Keratinocyte (primary cell): ENCODE measurements around the gene LRRC7. TPM values are rescaled to one million over a fixed set of nuclear protein-coding genes. Genes with fewer than 3 reads are reported as not detected.

ENCODE experiments used
- DNase-seq: peaks from one replicate; pipeline ENCODE4 v3.0.0-alpha.2; 2011; ENCODE audit warnings: low read depth, missing footprints, low spot score
- FAIRE-seq: peaks from 2 replicates; lab custom pipeline; 2011; peaks lifted over from hg19 to GRCh38; lab: Jason Lieb, UNC
- H2AFZ ChIP-seq: 2 replicates; pipeline ENCODE4 v1.6.0; 2012; ENCODE audit warnings: low read length, control low read depth, inconsistent platforms; ENCODE audit not compliant: control insufficient read depth
- H3K27ac ChIP-seq: 2 replicates; pipeline ENCODE4 v1.5.1; 2011; ENCODE audit warnings: low read length; ENCODE audit not compliant: control insufficient read depth, insufficient read depth
- H3K27me3 ChIP-seq: 3 replicates; pipeline ENCODE4 v1.6.0; 2011; ENCODE audit warnings: low read length; ENCODE audit not compliant: control insufficient read depth, insufficient read depth; ENCODE audit errors: extremely low read depth
- H3K36me3 ChIP-seq, 2 experiments: 2 replicates in 1 of 2; 3 replicates in 1 of 2; pipeline ENCODE4 v1.5.1; 2011; ENCODE audit warnings: low read length in 2 of 2, mild to moderate bottlenecking in 1 of 2; ENCODE audit not compliant: control insufficient read depth in 2 of 2, insufficient read depth in 2 of 2; ENCODE audit errors: extremely low read depth in 1 of 2
- H3K4me1 ChIP-seq: 3 replicates; pipeline ENCODE4 v1.5.1; 2011; ENCODE audit warnings: low read length; ENCODE audit not compliant: control insufficient read depth, insufficient read depth; ENCODE audit errors: extremely low read depth
- H3K4me2 ChIP-seq: 3 replicates; pipeline ENCODE4 v1.6.0; 2011; ENCODE audit warnings: low read depth, low read length; ENCODE audit not compliant: control insufficient read depth, insufficient read depth; ENCODE audit errors: extremely low read depth
- H3K4me3 ChIP-seq, 3 experiments: fragments of 200-600 bp in 1 of 3; sonication (generic) in 1 of 3; 2 replicates in 2 of 3; 3 replicates in 1 of 3; pipeline ENCODE4 v1.5.1; 2011 to 2016; ENCODE audit warnings: low read length in 3 of 3, mild to moderate bottlenecking in 3 of 3, control low read depth in 2 of 3, inconsistent platforms in 1 of 3, low read depth in 1 of 3, mixed read lengths in 1 of 3, mixed run types in 1 of 3, moderate library complexity in 1 of 3; ENCODE audit not compliant: control insufficient read depth in 2 of 3, insufficient read depth in 2 of 3; ENCODE audit errors: extremely low read depth in 1 of 3
- H3K79me2 ChIP-seq: 2 replicates; pipeline ENCODE4 v1.6.0; 2012; ENCODE audit warnings: low read length; ENCODE audit not compliant: control insufficient read depth, insufficient read depth
- H3K9ac ChIP-seq: 3 replicates; pipeline ENCODE4 v1.6.0; 2011; ENCODE audit warnings: low read length; ENCODE audit not compliant: control insufficient read depth, insufficient read depth; ENCODE audit errors: extremely low read depth
- H3K9me1 ChIP-seq: 3 replicates; pipeline ENCODE4 v1.6.0; 2011; ENCODE audit warnings: low read length; ENCODE audit not compliant: control insufficient read depth, insufficient read depth; ENCODE audit errors: extremely low read depth
- H3K9me3 ChIP-seq: 2 replicates; pipeline ENCODE4 v1.5.1; 2012; ENCODE audit warnings: low read depth, low read length; ENCODE audit not compliant: control insufficient read depth
- H4K20me1 ChIP-seq: 3 replicates; pipeline ENCODE4 v1.6.0; 2011; ENCODE audit warnings: low read length; ENCODE audit not compliant: control insufficient read depth, insufficient read depth; ENCODE audit errors: extremely low read depth
- EZH2 ChIP-seq: IDR thresholded peaks from one replicate; pipeline ENCODE4 v1.6.1; 2012; ENCODE audit warnings: inconsistent platforms, mild to moderate bottlenecking, low read length, moderate library complexity
- dilution Hi-C: fragments of 300-500 bp; cut with MboI; formaldehyde crosslinking; loops from one replicate; pipeline ENCODE4 v1.7.0; 2020; ENCODE audit warnings: low sequenced_read_pairs; ENCODE audit not compliant: extremely low pct_ligation_motif_present
- polyA plus RNA-seq, 5 experiments: library from polyadenylated mRNA; depleted of rRNA in 3 of 5; stranded (reverse) in 3 of 5; stranded (forward) in 1 of 5; unstranded in 1 of 5; fragments of >200 nt; gene quantifications; 1 replicate in 1 of 5; 2 replicates in 3 of 5; 3 replicates in 1 of 5; pipeline versions ENCODE4 v1.2.1 to v1.2.3, GENCODE V29; 2011 to 2012; ENCODE audit warnings: missing spikeins in 2 of 5, low read depth in 1 of 5, low replicate concordance in 1 of 5
- TF ChIP-seq, protein P1 (sequence below), 3 experiments: IDR thresholded peaks in 1 of 3; conservative IDR thresholded peaks in 1 of 3; optimal IDR thresholded peaks in 1 of 3; 2 replicates in 2 of 3; 3 replicates in 1 of 3; pipeline versions ENCODE3 to v1.5.1; 2011; ENCODE audit warnings: low read length in 3 of 3, mild to moderate bottlenecking in 3 of 3, moderate library complexity in 2 of 3, control low read depth in 1 of 3, inconsistent platforms in 1 of 3; ENCODE audit not compliant: insufficient read depth in 2 of 3; ENCODE audit errors: extremely low read depth in 1 of 3

LRRC7 gene
- polyA plus RNA-seq, 1 donor (not counting 4 experiments of a cell fraction or from before 2014, with no cell fraction given) = 0.28 TPM

DNA sequence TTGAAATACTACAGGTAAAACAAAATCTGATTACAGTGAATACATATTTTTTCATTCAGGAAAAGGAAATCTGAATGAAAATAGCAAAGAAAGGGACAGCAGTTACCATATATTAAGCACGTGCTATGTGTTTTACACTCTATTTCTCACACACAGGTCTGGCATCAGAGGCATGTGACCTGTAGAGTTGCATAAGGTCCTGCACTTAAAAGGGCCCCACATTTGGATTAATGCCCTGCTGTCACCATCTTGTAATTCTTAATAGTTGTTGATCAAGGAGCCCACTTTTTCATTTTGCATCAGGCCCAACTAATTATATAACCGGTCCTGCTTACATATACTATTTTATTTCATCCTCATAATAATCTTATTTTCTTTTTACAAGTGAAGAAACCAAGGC lies 511.8 kb downstream of the LRRC7 start:
- no peaks in the 10 kb centered on the region for H3K79me2 ChIP-seq
- H3K4me1 ChIP-seq = no peaks in the 10 kb centered on the region
- H3K9ac ChIP-seq = no peak overlapping the region
- no peaks in the 10 kb centered on the region for H3K9me1 ChIP-seq
- dilution Hi-C loops = no loop called here
- H4K20me1 ChIP-seq = no peaks in the 10 kb centered on the region
- no peak overlapping the region for H3K27ac ChIP-seq
- H3K27me3 ChIP-seq = peaks cover 3% of the 10 kb centered on the region
- H3K4me3 ChIP-seq = no peak overlapping the region
- TF ChIP-seq EZH2 = no peak
- TF ChIP-seq, protein P1, sequence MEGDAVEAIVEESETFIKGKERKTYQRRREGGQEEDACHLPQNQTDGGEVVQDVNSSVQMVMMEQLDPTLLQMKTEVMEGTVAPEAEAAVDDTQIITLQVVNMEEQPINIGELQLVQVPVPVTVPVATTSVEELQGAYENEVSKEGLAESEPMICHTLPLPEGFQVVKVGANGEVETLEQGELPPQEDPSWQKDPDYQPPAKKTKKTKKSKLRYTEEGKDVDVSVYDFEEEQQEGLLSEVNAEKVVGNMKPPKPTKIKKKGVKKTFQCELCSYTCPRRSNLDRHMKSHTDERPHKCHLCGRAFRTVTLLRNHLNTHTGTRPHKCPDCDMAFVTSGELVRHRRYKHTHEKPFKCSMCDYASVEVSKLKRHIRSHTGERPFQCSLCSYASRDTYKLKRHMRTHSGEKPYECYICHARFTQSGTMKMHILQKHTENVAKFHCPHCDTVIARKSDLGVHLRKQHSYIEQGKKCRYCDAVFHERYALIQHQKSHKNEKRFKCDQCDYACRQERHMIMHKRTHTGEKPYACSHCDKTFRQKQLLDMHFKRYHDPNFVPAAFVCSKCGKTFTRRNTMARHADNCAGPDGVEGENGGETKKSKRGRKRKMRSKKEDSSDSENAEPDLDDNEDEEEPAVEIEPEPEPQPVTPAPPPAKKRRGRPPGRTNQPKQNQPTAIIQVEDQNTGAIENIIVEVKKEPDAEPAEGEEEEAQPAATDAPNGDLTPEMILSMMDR (optimal IDR thresholded peaks at IDR 0.05 in 1 of 3, IDR thresholded peaks at IDR 0.05 in 1 of 3, conservative IDR thresholded peaks at IDR 0.05 in 1 of 3; ENCODE audit: extremely low read depth in 1 of 3, insufficient read depth in 2 of 3, low read length in 3 of 3) = no peak
- no peaks in the 10 kb centered on the region for H3K36me3 ChIP-seq
- no peak overlapping the region for H2AFZ ChIP-seq
- DNase-seq = no peak
- H3K9me3 ChIP-seq = no peaks in the 10 kb centered on the region
- no peak overlapping the region for H3K4me2 ChIP-seq
- FAIRE-seq = no peak

DNA sequence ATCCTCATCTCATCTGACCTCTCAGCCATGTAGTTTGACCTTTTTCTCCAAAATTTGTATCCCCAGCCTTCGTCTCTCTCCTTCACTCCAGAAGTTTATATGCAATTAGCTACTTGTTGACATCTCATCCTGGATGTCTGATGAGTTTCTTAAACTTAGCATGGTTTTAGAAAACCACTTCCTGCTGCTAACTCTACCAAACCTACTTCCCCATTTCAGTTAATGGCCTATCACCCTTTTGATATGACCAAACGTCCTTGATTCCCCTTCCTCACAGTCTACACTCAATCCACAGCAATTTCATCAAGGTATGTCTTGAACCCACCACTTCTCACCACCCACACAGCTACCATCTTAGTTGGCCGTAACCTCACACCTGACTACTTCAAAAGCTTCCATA lies 515.8 kb downstream of the LRRC7 start:
- Histone ChIP-seq H3K4me1 (no peaks in the 10 kb centered on the region), H3K79me2 (no peaks in the 10 kb centered on the region), H3K9me1 (no peaks in the 10 kb centered on the region), H3K9ac (no peak overlapping the region), H3K36me3 (no peaks in the 10 kb centered on the region), H2AFZ (no peak overlapping the region), H3K27me3 (peaks cover 2% of the 10 kb centered on the region), H3K4me2 (no peak overlapping the region), H3K9me3 (no peaks in the 10 kb centered on the region), H3K4me3 (no peak overlapping the region), H3K27ac (no peak overlapping the region), H4K20me1 (no peaks in the 10 kb centered on the region)
- FAIRE-seq (no peak), DNase-seq (no peak)
- TF ChIP-seq EZH2 = no peak
- dilution Hi-C loops = no loop called here

DNA sequence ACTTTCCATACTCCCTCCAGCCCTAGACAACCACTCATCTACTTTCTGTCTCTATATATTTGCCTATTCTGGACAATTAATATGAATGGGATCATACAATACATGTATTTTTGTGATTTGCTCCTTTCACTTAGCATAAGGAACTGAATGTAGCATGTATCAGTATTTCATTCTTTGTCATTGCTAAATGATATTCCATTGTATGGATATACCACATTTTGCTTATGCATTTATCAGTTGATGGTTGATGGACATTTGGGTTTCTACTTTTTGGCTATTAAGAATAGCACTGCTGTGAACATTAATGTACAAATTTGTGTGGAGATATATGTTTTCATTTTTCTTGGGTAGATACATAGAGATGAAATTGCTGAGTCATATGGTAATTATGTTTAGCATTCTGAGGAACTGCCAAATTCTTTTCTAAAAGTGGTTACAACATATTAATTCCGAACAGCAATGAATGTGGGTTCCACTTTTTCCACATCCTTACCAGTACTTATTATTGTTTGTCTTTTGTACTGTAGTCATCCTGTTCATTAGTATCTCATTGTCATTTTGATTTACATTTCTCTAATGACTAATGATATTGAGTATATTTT lies 516.7 kb downstream of the LRRC7 start:
- TF ChIP-seq EZH2 = no peak
- TF ChIP-seq, protein P1 (optimal IDR thresholded peaks at IDR 0.05 in 1 of 3, IDR thresholded peaks at IDR 0.05 in 1 of 3, conservative IDR thresholded peaks at IDR 0.05 in 1 of 3; ENCODE audit: extremely low read depth in 1 of 3, insufficient read depth in 2 of 3, low read length in 3 of 3) = no peak
- H3K9ac ChIP-seq = no peak overlapping the region
- no peaks in the 10 kb centered on the region for H3K9me1 ChIP-seq
- H3K27ac ChIP-seq = no peak overlapping the region
- no peaks in the 10 kb centered on the region for H3K4me1 ChIP-seq
- no peaks in the 10 kb centered on the region for H3K27me3 ChIP-seq
- no peaks in the 10 kb centered on the region for H3K79me2 ChIP-seq
- DNase-seq (no peak), FAIRE-seq (no peak)
- no peak overlapping the region for H3K4me2 ChIP-seq
- no peaks in the 10 kb centered on the region for H3K9me3 ChIP-seq
- no peak overlapping the region for H3K4me3 ChIP-seq
- no peaks in the 10 kb centered on the region for H3K36me3 ChIP-seq
- dilution Hi-C loops = no loop called here
- no peak overlapping the region for H2AFZ ChIP-seq
- H4K20me1 ChIP-seq = no peaks in the 10 kb centered on the region
